Loucy (cell line): ENCODE results near the gene CEP128.

ENCODE experiments used
- H2AFZ ChIP-seq: fragments of 200-600 bp; sonication (generic); 2 replicates; pipeline ENCODE4 v1.6.0; 2016; ENCODE audit warnings: antibody characterized with exemption, mild to moderate bottlenecking, low read length, moderate library complexity
- H3F3A ChIP-seq: fragments of 200-600 bp; 2 replicates; pipeline ENCODE4 v1.6.0; 2016; ENCODE audit warnings: antibody characterized with exemption, low read depth, mild to moderate bottlenecking
- H3K27me3 ChIP-seq: fragments of 200-600 bp; sonication (generic); 2 replicates; pipeline ENCODE4 v1.6.1; 2014; ENCODE audit warnings: low read length, mild to moderate bottlenecking; ENCODE audit not compliant: insufficient read depth, poor library complexity, severe bottlenecking
- H3K36me3 ChIP-seq: fragments of 200-600 bp; sonication (generic); 2 replicates; pipeline ENCODE4 v1.6.1; 2016; ENCODE audit warnings: low read length; ENCODE audit not compliant: insufficient read depth
- H3K4me1 ChIP-seq: fragments of 200-600 bp; sonication (generic); 2 replicates; pipeline ENCODE4 v1.5.1; 2014; ENCODE audit warnings: low read length, mild to moderate bottlenecking; ENCODE audit not compliant: insufficient read depth, poor library complexity, severe bottlenecking
- H3K4me2 ChIP-seq: fragments of 200-600 bp; sonication (generic); 2 replicates; pipeline ENCODE4 v1.6.0; 2014; ENCODE audit warnings: antibody characterized with exemption, low read length, low read depth, mild to moderate bottlenecking; ENCODE audit not compliant: poor library complexity, severe bottlenecking
- H3K4me3 ChIP-seq: fragments of 200-600 bp; sonication (generic); 2 replicates; pipeline ENCODE4 v1.5.1; 2014; ENCODE audit warnings: low read length, mild to moderate bottlenecking, mixed read lengths; ENCODE audit not compliant: poor library complexity, severe bottlenecking
- H3K79me2 ChIP-seq: fragments of 200-600 bp; sonication (generic); 2 replicates; pipeline ENCODE4 v1.6.1; 2014; ENCODE audit warnings: low read length; ENCODE audit not compliant: insufficient read depth
- H3K9ac ChIP-seq: fragments of 200-600 bp; sonication (generic); 2 replicates; pipeline ENCODE4 v1.6.0; 2014; ENCODE audit warnings: mild to moderate bottlenecking, low read depth, low read length, moderate library complexity; ENCODE audit not compliant: poor library complexity, severe bottlenecking
- H3K9me2 ChIP-seq: fragments of 200-600 bp; sonication (generic); replicated peaks from 2 replicates; pipeline ENCODE4 v1.6.1; 2016; ENCODE audit warnings: low read depth, low read length, mixed read lengths
- H3K9me3 ChIP-seq: fragments of 200-600 bp; sonication (generic); 2 replicates; pipeline ENCODE4 v1.6.1; 2014; ENCODE audit warnings: mild to moderate bottlenecking, antibody characterized with exemption, low read length, low read depth; ENCODE audit not compliant: insufficient read depth
- H4K20me1 ChIP-seq: fragments of 200-600 bp; sonication (generic); 2 replicates; pipeline ENCODE4 v1.6.0; 2014; ENCODE audit warnings: antibody characterized with exemption, low read length, mild to moderate bottlenecking; ENCODE audit not compliant: insufficient read depth, poor library complexity, severe bottlenecking
- EZH2phosphoT487 ChIP-seq: fragments of 200-600 bp; IDR thresholded peaks from 2 replicates; pipeline ENCODE4 v1.6.1; 2018; ENCODE audit warnings: antibody characterized with exemption, mild to moderate bottlenecking, moderate library complexity, borderline replicate concordance
- TF ChIP-seq, protein P1 (sequence below): fragments of 200-600 bp; sonication (generic); conservative IDR thresholded peaks from 2 replicates; pipeline ENCODE4 v1.5.1; 2014; ENCODE audit warnings: mild to moderate bottlenecking, antibody characterized with exemption, low read length

Gene CEP128

DNA sequence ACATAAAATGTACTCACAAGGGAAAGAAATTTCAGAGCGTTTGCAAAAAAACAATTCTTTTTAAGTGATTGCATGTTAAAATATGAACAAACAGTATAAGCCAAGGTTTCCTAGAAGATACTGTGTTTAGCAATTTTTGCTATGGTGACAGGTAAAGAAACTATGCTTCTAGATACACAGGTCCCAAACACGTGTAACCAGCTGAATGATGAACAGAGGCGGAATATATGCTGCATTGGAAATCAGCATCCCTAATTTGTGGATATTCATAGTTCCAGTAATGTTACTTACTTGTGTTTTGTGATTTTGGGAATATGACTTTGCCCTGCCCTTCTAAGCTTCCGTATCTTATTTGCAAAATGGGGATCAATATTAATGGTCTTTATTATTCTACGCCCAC lies 403.9 kb downstream of the CEP128 start:
- Histone ChIP-seq H3K4me2 (no peak overlapping the region), H3K9ac (no peak overlapping the region), H3K4me1 (no peaks in the 10 kb centered on the region), H4K20me1 (no peaks in the 10 kb centered on the region), H3F3A (no peaks in the 10 kb centered on the region), H3K36me3 (no peaks in the 10 kb centered on the region), H3K4me3 (no peak overlapping the region), H3K9me2 (no peaks in the 10 kb centered on the region), H3K9me3 (no peaks in the 10 kb centered on the region; the same call in 1 of the 2 replicates), H3K27me3 (no peaks in the 10 kb centered on the region), H2AFZ (no peak overlapping the region), H3K79me2 (no peaks in the 10 kb centered on the region)
- TF ChIP-seq EZH2phosphoT487, result no peak
- TF ChIP-seq, protein P1, sequence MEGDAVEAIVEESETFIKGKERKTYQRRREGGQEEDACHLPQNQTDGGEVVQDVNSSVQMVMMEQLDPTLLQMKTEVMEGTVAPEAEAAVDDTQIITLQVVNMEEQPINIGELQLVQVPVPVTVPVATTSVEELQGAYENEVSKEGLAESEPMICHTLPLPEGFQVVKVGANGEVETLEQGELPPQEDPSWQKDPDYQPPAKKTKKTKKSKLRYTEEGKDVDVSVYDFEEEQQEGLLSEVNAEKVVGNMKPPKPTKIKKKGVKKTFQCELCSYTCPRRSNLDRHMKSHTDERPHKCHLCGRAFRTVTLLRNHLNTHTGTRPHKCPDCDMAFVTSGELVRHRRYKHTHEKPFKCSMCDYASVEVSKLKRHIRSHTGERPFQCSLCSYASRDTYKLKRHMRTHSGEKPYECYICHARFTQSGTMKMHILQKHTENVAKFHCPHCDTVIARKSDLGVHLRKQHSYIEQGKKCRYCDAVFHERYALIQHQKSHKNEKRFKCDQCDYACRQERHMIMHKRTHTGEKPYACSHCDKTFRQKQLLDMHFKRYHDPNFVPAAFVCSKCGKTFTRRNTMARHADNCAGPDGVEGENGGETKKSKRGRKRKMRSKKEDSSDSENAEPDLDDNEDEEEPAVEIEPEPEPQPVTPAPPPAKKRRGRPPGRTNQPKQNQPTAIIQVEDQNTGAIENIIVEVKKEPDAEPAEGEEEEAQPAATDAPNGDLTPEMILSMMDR, result no peak

DNA sequence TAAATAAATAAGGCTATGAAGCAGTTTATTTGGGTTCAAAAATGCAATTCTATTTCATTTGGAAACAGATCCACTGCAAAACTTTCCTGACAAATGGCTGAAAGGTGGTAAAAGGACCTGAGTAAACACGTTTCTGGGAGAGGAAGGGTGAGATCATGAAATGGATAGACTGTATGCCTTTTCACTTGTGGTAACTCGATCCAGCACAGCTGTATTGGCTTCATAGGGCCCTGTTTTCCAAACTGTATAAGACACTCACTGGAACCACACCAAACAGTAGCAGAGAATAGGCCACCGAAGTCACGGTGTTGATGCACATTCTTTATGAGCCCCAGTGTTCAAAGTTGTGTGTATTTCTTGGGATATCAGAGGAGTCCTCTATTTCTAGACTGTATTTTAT lies 405.1 kb downstream of the CEP128 start:
- H4K20me1 ChIP-seq, result no peaks in the 10 kb centered on the region
- no peak overlapping the region for H3K4me3 ChIP-seq
- no peaks in the 10 kb centered on the region for H3K36me3 ChIP-seq
- TF ChIP-seq, protein P1, result no peak
- TF ChIP-seq EZH2phosphoT487, result no peak
- H3K4me2 ChIP-seq, result no peak overlapping the region
- H3K9me2 ChIP-seq, result no peaks in the 10 kb centered on the region
- no peaks in the 10 kb centered on the region for H3K4me1 ChIP-seq
- H3K79me2 ChIP-seq, result no peaks in the 10 kb centered on the region
- no peaks in the 10 kb centered on the region; the same call in 1 of the 2 replicates for H3K9me3 ChIP-seq
- no peaks in the 10 kb centered on the region for H3K27me3 ChIP-seq
- H3F3A ChIP-seq, result no peaks in the 10 kb centered on the region
- H3K9ac ChIP-seq, result no peak overlapping the region
- H2AFZ ChIP-seq, result no peak overlapping the region

DNA sequence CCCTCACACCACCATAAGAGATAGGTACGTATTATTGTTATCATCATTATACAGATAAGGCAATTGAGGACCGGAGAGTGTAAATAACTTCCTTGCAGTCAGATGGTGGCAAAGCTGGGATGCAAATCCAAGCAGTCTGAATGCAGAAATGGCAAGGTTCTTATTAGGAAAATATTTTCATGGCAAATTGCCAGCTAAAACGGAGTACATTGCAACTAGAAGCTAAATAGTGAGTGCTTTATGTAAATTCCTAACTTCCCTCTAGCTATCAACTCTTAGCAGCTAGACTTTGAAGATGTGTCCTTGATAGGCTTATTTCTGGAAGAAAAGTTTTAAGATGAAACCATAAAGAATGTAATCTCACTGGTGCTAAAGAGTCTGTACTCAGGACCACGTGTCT lies 406.4 kb downstream of the CEP128 start:
- no peaks in the 10 kb centered on the region for H3F3A ChIP-seq
- H3K4me3 ChIP-seq, result no peak overlapping the region
- H3K36me3 ChIP-seq, result no peaks in the 10 kb centered on the region

More for the DNA sequence above, 406.4 kb downstream of the CEP128 start:
- H2AFZ ChIP-seq, result no peak overlapping the region
- no peak overlapping the region for H3K4me2 ChIP-seq
- TF ChIP-seq, protein P1, result no peak
- H4K20me1 ChIP-seq, result no peaks in the 10 kb centered on the region
- no peaks in the 10 kb centered on the region for H3K9me3 ChIP-seq
- H3K9ac ChIP-seq, result no peak overlapping the region
- no peaks in the 10 kb centered on the region for H3K79me2 ChIP-seq
- H3K9me2 ChIP-seq, result no peaks in the 10 kb centered on the region
- H3K27me3 ChIP-seq, result no peaks in the 10 kb centered on the region
- H3K4me1 ChIP-seq, result no peaks in the 10 kb centered on the region
